C4-2B (cell line): Measurements from ENCODE around the gene ARRDC2.
"Not testable (repeated sequence)": the region's sequence is repeated elsewhere in the genome, so short reads cannot be mapped to it uniquely, and the experiment has no call there.

Experiments
- H3K27ac ChIP-seq: fragments of 450-650 bp; 2 replicates; pipeline ENCODE4 v1.5.1; 2017
- ZFX ChIP-seq: fragments of 450-650 bp; IDR thresholded peaks from 2 replicates; pipeline ENCODE4 v1.6.1; 2017
- TF ChIP-seq, protein P1 (sequence below): fragments of 450-650 bp; conservative IDR thresholded peaks from 2 replicates; pipeline ENCODE4 v1.5.1; 2017; ENCODE audit warnings: mild to moderate bottlenecking

The ARRDC2 gene

DNA sequence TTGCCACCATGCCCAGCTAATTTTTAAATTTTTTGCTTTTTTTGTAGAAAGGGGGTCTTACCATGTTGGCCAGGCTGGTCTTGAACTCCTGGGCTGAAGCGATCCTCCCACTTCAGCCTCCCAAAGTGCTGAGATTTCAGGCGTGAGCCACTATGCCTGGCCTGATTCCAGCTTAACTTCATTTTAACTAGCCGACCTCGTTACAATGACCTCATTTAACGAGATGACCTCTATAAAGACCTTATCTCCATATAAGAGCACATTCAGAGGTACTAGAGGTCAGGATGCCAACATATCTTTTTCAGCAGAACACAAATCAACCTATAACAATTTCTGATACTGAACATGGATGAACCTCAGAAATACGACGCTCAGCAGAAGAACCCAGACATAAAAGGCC is 30.5 kb upstream of the ARRDC2 start:
- H3K27ac ChIP-seq: no peak overlapping the region
- no peak for TF ChIP-seq ZFX
- TF ChIP-seq, protein P1, sequence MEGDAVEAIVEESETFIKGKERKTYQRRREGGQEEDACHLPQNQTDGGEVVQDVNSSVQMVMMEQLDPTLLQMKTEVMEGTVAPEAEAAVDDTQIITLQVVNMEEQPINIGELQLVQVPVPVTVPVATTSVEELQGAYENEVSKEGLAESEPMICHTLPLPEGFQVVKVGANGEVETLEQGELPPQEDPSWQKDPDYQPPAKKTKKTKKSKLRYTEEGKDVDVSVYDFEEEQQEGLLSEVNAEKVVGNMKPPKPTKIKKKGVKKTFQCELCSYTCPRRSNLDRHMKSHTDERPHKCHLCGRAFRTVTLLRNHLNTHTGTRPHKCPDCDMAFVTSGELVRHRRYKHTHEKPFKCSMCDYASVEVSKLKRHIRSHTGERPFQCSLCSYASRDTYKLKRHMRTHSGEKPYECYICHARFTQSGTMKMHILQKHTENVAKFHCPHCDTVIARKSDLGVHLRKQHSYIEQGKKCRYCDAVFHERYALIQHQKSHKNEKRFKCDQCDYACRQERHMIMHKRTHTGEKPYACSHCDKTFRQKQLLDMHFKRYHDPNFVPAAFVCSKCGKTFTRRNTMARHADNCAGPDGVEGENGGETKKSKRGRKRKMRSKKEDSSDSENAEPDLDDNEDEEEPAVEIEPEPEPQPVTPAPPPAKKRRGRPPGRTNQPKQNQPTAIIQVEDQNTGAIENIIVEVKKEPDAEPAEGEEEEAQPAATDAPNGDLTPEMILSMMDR: no peak

DNA sequence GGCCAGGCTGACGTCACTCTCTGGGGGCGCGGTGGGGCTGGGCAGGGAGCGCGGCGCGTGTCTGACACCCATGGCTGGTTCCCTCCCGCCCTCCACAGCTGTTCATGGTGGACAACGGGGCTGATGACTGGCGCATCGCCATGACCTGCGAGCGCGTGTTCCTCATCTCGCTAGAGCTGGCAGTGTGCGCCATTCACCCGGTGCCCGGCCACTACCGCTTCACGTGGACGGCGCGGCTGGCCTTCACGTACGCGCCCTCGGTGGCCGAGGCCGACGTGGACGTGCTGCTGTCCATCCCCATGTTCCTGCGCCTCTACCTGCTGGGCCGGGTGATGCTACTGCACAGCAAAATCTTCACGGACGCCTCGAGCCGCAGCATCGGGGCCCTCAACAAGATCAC is 26.4 kb upstream of the ARRDC2 start:
- no peak for TF ChIP-seq ZFX
- TF ChIP-seq, protein P1: no peak
- no peak overlapping the region for H3K27ac ChIP-seq

DNA sequence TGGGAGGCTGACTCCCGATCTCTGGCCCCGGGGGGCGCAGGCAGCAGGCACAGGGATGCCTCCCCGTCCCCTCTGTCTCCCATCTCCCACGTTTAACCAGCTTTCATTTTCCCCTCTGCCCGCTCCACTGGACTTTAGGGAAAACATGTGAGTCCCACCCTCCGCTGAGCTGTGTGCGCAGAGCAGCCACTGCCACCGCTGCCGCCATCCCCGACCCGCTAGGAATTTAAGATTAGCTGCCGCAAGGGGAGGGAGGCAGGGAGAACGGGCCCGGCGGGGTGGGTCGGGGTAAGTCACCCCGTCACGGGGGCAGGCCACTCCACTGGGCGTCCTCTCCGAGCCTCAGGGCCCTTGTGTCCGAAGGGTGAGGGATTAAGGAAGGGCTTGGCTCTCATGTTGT is 25.5 kb upstream of the ARRDC2 start:
- TF ChIP-seq, protein P1: no peak
- no peak for TF ChIP-seq ZFX
- H3K27ac ChIP-seq: no peak overlapping the region

DNA sequence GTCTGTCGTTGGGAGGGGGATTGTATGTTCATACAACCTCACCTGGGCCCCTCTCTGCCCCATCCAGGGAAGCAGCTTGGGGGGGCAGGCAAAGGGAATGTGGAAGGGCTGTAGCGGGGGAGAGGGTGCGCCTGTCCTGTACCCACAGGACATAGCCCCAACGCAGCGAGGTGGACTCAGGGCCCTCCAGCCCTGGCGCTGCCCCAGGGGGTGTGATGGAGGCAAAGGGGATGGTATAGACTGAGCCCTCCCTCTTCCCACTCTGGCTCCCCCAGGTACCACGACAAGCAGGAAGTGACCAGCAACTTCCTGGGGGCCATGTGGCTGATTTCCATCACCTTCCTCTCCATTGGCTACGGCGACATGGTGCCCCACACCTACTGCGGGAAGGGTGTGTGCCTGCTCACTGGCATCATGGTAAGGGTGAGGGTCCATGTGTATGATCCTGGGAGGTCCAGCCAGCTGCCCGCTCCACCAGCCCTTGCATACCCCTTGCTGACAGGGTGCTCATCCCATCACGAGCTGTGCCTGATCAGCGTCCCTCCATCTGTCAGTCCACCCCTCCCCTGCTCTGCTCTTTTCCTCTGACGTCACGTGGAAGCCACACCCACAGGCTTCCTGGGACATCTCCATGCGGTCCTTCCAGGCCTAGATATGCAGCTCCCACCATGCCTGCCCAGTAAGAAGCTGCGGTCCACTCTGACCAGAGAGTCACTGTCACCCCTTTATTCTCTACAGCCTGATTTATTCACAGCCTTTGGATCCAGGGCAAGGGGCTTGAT is 22.7 kb upstream of the ARRDC2 start:
- no peak overlapping the region for H3K27ac ChIP-seq
- TF ChIP-seq, protein P1: no peak
- no peak for TF ChIP-seq ZFX

DNA sequence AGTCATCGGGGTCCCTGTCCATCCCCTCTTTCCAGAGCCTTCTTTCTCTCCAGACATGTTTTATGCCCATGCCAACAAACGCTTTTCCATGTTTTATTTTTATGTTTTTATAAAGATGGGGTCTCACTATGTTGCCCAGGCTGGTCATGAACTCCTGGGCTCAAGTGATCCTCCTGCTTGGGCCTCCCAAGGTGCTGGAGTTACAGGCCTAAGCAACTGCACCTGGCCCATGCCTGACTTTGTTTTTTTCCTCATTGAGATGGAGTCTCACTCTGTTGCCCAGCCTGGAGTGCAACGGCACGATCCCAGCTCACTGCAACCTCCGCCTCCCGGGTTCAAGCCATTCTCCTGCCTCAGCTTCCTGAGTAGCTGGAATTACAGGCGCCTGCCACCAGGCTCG is 21.4 kb upstream of the ARRDC2 start:
- not testable (repeated sequence) for H3K27ac ChIP-seq

DNA sequence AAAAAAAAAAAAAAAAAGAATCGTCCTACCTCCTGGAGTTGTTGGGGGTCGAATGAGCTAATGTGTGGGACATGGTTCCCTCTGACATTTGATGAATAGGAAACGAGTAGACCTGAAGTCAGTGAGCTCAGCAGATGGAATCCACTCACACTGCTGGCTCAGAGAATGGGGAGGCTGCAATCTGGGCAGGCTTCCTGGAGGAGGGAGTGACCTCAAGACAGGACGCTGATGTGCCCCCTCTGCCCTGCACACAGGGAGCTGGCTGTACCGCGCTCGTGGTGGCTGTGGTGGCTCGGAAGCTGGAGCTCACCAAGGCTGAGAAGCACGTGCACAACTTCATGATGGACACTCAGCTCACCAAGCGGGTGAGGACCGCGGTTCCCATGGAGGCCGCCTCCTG is 19.8 kb upstream of the ARRDC2 start:
- TF ChIP-seq ZFX: no peak
- TF ChIP-seq, protein P1: no peak
- no peak overlapping the region for H3K27ac ChIP-seq

DNA sequence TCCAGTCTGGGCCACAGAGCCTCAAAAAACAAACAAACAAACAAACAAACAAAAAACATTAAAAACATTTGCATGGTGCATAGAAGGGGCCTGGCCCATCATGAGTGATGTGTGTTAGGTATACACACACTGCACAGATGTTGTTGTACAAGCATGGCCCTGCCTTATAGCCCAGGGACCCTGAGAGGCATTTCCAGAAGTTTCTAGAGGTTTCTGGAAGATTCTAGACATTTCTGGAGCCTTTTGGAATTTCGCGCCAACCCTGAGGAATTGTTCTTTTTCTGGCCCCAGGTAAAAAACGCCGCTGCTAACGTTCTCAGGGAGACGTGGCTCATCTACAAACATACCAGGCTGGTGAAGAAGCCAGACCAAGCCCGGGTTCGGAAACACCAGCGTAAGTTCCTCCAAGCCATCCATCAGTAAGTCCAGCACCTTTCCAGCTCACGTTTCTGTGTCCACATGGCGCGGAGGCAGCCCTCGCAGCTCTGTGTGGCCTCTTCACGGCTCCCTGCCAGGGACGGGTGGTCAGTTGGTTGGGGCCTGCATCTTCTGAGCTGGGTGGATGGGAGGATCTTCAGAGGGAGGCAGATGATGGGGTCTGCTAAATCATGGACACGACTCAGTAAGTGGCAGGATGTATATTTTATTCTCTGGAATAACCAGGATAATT is 18.4 kb upstream of the ARRDC2 start:
- TF ChIP-seq ZFX: no peak
- TF ChIP-seq, protein P1: no peak
- H3K27ac ChIP-seq: no peak overlapping the region
